HEK293 (cell line): ENCODE data around the gene FSTL5.

Experiments
- CTCF ChIA-PET: fragments of 350-600 bp; formaldehyde crosslinking; extraction: SDS; loops from one replicate; lab custom pipeline; 2021; ENCODE audit warnings: antibody characterized with exemption; lab: Yijun Ruan, JAX
- POLR2A ChIA-PET: fragments of 300-600 bp; formaldehyde crosslinking; extraction: SDS; loops from one replicate; lab custom pipeline; 2020; ENCODE audit warnings: antibody characterized with exemption, inconsistent platforms; lab: Yijun Ruan, JAX
- H3K27ac ChIP-seq: fragments of 200-500 bp; sonication (Bioruptor generic); 2 replicates; pipeline ENCODE4 v1.5.1; 2014; ENCODE audit warnings: low read depth, low read length, control low read depth, inconsistent platforms; ENCODE audit errors: extremely low read depth
- H3K36me3 ChIP-seq, 2 experiments: fragments of 200-500 bp in 1 of 2; sonication (Bioruptor generic) in 1 of 2; 1 replicate in 1 of 2; 2 replicates in 1 of 2; pipeline ENCODE4 v1.5.1; 2014 to 2017; ENCODE audit warnings: inconsistent platforms in 2 of 2, low read length in 2 of 2; ENCODE audit not compliant: control insufficient read depth in 2 of 2, insufficient read depth in 1 of 2
- H3K4me1 ChIP-seq: fragments of 200-500 bp; sonication (Bioruptor generic); 2 replicates; pipeline ENCODE4 v1.5.1; 2014; ENCODE audit warnings: mild to moderate bottlenecking, low read length, inconsistent platforms; ENCODE audit not compliant: control insufficient read depth, insufficient read depth
- H3K4me3 ChIP-seq: 2 replicates; pipeline ENCODE4 v1.5.1; 2011; ENCODE audit warnings: low read depth, mild to moderate bottlenecking, control low read depth, low read length, moderate library complexity
- H3K9me3 ChIP-seq: fragments of 200-500 bp; sonication (Bioruptor generic); 2 replicates; pipeline ENCODE4 v1.5.1; 2014; ENCODE audit warnings: low read depth, low read length, inconsistent platforms; ENCODE audit not compliant: control insufficient read depth, insufficient read depth
- KLF16 ChIP-seq: fragments of 450-650 bp; formaldehyde crosslinking; IDR thresholded peaks from 2 replicates; pipeline ENCODE4 v1.5.1; 2017; ENCODE audit warnings: missing biosample characterization, missing genetic modification characterization
- ZBTB1 ChIP-seq: fragments of 450-650 bp; formaldehyde crosslinking; IDR thresholded peaks from 2 replicates; pipeline ENCODE4 v1.5.1; 2016; ENCODE audit warnings: missing biosample characterization, missing genetic modification characterization
- ZFP37 ChIP-seq: fragments of 450-650 bp; formaldehyde crosslinking; IDR thresholded peaks from 2 replicates; pipeline ENCODE4 v1.5.1; 2016; ENCODE audit warnings: missing biosample characterization, missing genetic modification characterization
- ZNF10 ChIP-seq: fragments of 450-650 bp; formaldehyde crosslinking; IDR thresholded peaks from 2 replicates; pipeline ENCODE4 v1.5.1; 2017; ENCODE audit warnings: missing biosample characterization, missing genetic modification characterization
- ZNF146 ChIP-seq: fragments of 450-650 bp; formaldehyde crosslinking; IDR thresholded peaks from 2 replicates; pipeline ENCODE4 v1.5.1; 2016; ENCODE audit warnings: missing biosample characterization, missing genetic modification characterization
- ZNF341 ChIP-seq: fragments of 450-650 bp; formaldehyde crosslinking; IDR thresholded peaks from 2 replicates; pipeline ENCODE4; 2016; ENCODE audit warnings: low read depth, missing biosample characterization, missing genetic modification characterization
- ZNF626 ChIP-seq: fragments of 450-650 bp; sonication (Bioruptor Pico); formaldehyde crosslinking; IDR thresholded peaks from 2 replicates; pipeline ENCODE4 v1.5.1; 2018; ENCODE audit warnings: missing biosample characterization, missing genetic modification characterization, inconsistent platforms
- TF ChIP-seq, protein P1 (sequence below): fragments of 450-650 bp; formaldehyde crosslinking; IDR thresholded peaks from 2 replicates; pipeline ENCODE4 v1.5.1; 2016; ENCODE audit warnings: missing biosample characterization, missing genetic modification characterization
- TF ChIP-seq, protein P2 (sequence below): fragments of 450-650 bp; formaldehyde crosslinking; IDR thresholded peaks from 2 replicates; pipeline ENCODE4 v1.5.1; 2016; ENCODE audit warnings: missing biosample characterization, missing genetic modification characterization
- TF ChIP-seq, protein P3 (sequence below): fragments of 450-650 bp; formaldehyde crosslinking; IDR thresholded peaks from 2 replicates; pipeline ENCODE4 v1.5.1; 2016; ENCODE audit warnings: missing biosample characterization, missing genetic modification characterization, borderline replicate concordance
- TF ChIP-seq, protein P4 (sequence below): fragments of 450-650 bp; formaldehyde crosslinking; IDR thresholded peaks from 2 replicates; pipeline ENCODE4 v1.5.1; 2016; ENCODE audit warnings: missing biosample characterization, missing genetic modification characterization
- TF ChIP-seq, protein P5 (sequence below): fragments of 450-650 bp; formaldehyde crosslinking; IDR thresholded peaks from 2 replicates; pipeline ENCODE4 v1.5.1; 2017; ENCODE audit warnings: missing biosample characterization, missing genetic modification characterization
- TF ChIP-seq, protein P6 (sequence below): fragments of 450-650 bp; formaldehyde crosslinking; IDR thresholded peaks from 2 replicates; pipeline ENCODE4 v1.5.1; 2016; ENCODE audit warnings: missing biosample characterization, missing genetic modification characterization
- TF ChIP-seq, protein P7 (sequence below): fragments of 450-650 bp; formaldehyde crosslinking; IDR thresholded peaks from 2 replicates; pipeline ENCODE4 v1.5.1; 2016; ENCODE audit warnings: missing biosample characterization, missing genetic modification characterization
- TF ChIP-seq, protein P8 (sequence below): fragments of 450-650 bp; formaldehyde crosslinking; IDR thresholded peaks from 2 replicates; pipeline ENCODE4 v1.5.1; 2016; ENCODE audit warnings: missing biosample characterization, missing genetic modification characterization

Gene FSTL5

DNA sequence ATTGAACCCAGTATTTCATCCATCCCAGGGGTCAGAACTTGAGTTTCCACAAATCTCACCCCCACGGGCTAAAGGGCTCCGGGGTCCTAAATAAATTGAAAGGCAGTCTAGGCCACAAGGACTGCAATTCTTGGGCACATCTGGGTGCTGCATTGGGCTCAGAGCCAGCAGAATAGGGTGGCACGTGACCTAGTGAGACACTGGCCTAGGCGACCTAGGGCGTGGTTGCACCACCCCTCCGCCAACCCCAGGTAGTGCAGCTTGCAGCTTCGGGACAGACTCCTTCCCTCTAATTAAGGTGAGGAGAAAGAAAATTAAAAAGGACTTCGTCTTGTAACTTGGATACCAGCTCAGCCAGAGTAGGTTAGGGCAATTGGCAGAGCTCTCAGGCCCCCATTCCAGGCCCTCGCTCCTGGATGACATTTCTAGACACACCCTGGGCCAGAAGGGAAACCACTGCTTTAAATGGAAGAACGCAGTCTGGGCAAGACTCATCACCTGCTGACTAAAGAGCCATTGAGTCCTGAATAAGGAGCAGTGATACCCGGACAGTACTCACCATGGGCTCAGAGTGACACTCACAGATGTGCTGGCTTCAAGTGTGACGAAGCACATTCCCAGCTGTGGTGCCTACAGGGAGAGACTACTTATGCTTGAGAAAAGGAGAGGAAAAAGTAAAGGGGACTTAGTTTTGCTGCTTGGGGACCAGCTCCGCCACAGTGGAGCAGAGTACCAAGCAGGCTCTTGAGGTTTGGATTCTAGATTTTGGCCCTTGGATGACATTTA is 735.4 kb downstream of the FSTL5 start (continued):
- TF ChIP-seq ZNF10, result no peak
- TF ChIP-seq ZFP37, result no peak
- TF ChIP-seq, protein P1, sequence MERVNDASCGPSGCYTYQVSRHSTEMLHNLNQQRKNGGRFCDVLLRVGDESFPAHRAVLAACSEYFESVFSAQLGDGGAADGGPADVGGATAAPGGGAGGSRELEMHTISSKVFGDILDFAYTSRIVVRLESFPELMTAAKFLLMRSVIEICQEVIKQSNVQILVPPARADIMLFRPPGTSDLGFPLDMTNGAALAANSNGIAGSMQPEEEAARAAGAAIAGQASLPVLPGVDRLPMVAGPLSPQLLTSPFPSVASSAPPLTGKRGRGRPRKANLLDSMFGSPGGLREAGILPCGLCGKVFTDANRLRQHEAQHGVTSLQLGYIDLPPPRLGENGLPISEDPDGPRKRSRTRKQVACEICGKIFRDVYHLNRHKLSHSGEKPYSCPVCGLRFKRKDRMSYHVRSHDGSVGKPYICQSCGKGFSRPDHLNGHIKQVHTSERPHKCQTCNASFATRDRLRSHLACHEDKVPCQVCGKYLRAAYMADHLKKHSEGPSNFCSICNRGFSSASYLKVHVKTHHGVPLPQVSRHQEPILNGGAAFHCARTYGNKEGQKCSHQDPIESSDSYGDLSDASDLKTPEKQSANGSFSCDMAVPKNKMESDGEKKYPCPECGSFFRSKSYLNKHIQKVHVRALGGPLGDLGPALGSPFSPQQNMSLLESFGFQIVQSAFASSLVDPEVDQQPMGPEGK (tag by site-specific recombination), result no peak
- TF ChIP-seq, protein P2, sequence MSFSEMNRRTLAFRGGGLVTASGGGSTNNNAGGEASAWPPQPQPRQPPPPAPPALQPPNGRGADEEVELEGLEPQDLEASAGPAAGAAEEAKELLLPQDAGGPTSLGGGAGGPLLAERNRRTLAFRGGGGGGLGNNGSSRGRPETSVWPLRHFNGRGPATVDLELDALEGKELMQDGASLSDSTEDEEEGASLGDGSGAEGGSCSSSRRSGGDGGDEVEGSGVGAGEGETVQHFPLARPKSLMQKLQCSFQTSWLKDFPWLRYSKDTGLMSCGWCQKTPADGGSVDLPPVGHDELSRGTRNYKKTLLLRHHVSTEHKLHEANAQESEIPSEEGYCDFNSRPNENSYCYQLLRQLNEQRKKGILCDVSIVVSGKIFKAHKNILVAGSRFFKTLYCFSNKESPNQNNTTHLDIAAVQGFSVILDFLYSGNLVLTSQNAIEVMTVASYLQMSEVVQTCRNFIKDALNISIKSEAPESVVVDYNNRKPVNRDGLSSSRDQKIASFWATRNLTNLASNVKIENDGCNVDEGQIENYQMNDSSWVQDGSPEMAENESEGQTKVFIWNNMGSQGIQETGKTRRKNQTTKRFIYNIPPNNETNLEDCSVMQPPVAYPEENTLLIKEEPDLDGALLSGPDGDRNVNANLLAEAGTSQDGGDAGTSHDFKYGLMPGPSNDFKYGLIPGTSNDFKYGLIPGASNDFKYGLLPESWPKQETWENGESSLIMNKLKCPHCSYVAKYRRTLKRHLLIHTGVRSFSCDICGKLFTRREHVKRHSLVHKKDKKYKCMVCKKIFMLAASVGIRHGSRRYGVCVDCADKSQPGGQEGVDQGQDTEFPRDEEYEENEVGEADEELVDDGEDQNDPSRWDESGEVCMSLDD (tag by site-specific recombination), result no peak
- TF ChIP-seq ZNF146, result no peak

DNA sequence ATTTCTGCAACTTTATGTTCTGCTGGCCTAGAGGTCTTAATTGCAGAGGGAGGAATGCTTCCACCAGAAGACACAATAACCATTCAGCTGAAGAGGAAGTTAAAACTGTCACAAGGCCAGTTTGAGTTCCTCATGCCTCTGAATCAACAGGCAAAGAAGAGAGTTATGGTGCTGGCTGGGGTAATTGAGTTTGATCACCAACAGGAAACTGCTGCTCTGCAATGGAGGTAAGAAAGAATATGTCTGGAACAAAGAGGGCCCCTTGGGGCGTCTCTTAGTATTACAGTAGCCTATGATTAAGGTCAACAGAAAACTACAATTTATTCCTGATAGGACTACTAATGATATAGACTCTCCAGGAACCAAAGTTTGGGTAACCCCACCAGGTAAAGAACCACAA is 744.0 kb downstream of the FSTL5 start:
- ChIA-PET CTCF (no interaction called here), POLR2A (no interaction called here)
- TF ChIP-seq ZNF341 (tag by site-specific recombination) (no peak), ZNF626 (no peak)
- TF ChIP-seq, protein P3, sequence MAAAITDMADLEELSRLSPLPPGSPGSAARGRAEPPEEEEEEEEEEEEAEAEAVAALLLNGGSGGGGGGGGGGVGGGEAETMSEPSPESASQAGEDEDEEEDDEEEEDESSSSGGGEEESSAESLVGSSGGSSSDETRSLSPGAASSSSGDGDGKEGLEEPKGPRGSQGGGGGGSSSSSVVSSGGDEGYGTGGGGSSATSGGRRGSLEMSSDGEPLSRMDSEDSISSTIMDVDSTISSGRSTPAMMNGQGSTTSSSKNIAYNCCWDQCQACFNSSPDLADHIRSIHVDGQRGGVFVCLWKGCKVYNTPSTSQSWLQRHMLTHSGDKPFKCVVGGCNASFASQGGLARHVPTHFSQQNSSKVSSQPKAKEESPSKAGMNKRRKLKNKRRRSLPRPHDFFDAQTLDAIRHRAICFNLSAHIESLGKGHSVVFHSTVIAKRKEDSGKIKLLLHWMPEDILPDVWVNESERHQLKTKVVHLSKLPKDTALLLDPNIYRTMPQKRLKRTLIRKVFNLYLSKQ (tag by site-specific recombination), result no peak
- H3K4me1 ChIP-seq, result no peaks in the 10 kb centered on the region
- H3K4me3 ChIP-seq, result no peak overlapping the region
- H3K9me3 ChIP-seq, result no peaks in the 10 kb centered on the region
- H3K27ac ChIP-seq, result no peak overlapping the region
- H3K36me3 ChIP-seq, result no peaks in the 10 kb centered on the region

DNA sequence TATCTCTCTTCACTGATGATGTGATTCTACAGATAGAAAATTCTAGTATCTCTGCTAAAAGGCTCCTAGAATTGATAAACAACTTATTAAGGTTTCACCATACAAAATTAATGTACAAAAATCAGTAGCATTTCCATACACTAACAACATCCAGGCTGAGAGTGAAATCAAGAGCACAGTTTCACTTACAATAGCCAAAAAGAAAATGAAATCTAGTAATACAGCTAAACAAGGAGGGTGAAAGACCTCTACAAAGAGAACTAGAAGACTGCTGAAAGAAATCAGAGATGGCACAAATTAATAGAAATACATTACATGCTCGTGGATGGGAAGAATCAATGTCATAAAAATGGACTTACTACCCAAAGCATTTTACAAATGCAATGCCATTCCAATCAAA is 751.9 kb downstream of the FSTL5 start:
- Histone ChIP-seq H3K4me1 (no peaks in the 10 kb centered on the region), H3K9me3 (no peaks in the 10 kb centered on the region), H3K4me3 (no peak overlapping the region), H3K36me3 (no peaks in the 10 kb centered on the region), H3K27ac (no peak overlapping the region)
- CTCF ChIA-PET, result no interaction called here
- POLR2A ChIA-PET, result no interaction called here
- no peak for TF ChIP-seq KLF16
- TF ChIP-seq, protein P4, sequence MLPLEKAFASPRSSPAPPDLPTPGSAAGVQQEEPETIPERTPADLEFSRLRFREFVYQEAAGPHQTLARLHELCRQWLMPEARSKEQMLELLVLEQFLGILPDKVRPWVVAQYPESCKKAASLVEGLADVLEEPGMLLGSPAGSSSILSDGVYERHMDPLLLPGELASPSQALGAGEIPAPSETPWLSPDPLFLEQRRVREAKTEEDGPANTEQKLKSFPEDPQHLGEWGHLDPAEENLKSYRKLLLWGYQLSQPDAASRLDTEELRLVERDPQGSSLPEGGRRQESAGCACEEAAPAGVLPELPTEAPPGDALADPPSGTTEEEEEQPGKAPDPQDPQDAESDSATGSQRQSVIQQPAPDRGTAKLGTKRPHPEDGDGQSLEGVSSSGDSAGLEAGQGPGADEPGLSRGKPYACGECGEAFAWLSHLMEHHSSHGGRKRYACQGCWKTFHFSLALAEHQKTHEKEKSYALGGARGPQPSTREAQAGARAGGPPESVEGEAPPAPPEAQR (tag by site-specific recombination), result no peak
- TF ChIP-seq, protein P5, sequence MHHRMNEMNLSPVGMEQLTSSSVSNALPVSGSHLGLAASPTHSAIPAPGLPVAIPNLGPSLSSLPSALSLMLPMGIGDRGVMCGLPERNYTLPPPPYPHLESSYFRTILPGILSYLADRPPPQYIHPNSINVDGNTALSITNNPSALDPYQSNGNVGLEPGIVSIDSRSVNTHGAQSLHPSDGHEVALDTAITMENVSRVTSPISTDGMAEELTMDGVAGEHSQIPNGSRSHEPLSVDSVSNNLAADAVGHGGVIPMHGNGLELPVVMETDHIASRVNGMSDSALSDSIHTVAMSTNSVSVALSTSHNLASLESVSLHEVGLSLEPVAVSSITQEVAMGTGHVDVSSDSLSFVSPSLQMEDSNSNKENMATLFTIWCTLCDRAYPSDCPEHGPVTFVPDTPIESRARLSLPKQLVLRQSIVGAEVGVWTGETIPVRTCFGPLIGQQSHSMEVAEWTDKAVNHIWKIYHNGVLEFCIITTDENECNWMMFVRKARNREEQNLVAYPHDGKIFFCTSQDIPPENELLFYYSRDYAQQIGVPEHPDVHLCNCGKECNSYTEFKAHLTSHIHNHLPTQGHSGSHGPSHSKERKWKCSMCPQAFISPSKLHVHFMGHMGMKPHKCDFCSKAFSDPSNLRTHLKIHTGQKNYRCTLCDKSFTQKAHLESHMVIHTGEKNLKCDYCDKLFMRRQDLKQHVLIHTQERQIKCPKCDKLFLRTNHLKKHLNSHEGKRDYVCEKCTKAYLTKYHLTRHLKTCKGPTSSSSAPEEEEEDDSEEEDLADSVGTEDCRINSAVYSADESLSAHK (tag by site-specific recombination), result no peak
- TF ChIP-seq, protein P6, sequence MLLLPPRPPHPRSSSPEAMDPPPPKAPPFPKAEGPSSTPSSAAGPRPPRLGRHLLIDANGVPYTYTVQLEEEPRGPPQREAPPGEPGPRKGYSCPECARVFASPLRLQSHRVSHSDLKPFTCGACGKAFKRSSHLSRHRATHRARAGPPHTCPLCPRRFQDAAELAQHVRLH, result no peak
- TF ChIP-seq, protein P7, sequence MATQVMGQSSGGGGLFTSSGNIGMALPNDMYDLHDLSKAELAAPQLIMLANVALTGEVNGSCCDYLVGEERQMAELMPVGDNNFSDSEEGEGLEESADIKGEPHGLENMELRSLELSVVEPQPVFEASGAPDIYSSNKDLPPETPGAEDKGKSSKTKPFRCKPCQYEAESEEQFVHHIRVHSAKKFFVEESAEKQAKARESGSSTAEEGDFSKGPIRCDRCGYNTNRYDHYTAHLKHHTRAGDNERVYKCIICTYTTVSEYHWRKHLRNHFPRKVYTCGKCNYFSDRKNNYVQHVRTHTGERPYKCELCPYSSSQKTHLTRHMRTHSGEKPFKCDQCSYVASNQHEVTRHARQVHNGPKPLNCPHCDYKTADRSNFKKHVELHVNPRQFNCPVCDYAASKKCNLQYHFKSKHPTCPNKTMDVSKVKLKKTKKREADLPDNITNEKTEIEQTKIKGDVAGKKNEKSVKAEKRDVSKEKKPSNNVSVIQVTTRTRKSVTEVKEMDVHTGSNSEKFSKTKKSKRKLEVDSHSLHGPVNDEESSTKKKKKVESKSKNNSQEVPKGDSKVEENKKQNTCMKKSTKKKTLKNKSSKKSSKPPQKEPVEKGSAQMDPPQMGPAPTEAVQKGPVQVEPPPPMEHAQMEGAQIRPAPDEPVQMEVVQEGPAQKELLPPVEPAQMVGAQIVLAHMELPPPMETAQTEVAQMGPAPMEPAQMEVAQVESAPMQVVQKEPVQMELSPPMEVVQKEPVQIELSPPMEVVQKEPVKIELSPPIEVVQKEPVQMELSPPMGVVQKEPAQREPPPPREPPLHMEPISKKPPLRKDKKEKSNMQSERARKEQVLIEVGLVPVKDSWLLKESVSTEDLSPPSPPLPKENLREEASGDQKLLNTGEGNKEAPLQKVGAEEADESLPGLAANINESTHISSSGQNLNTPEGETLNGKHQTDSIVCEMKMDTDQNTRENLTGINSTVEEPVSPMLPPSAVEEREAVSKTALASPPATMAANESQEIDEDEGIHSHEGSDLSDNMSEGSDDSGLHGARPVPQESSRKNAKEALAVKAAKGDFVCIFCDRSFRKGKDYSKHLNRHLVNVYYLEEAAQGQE (tag by site-specific recombination), result no peak
- TF ChIP-seq, protein P8, sequence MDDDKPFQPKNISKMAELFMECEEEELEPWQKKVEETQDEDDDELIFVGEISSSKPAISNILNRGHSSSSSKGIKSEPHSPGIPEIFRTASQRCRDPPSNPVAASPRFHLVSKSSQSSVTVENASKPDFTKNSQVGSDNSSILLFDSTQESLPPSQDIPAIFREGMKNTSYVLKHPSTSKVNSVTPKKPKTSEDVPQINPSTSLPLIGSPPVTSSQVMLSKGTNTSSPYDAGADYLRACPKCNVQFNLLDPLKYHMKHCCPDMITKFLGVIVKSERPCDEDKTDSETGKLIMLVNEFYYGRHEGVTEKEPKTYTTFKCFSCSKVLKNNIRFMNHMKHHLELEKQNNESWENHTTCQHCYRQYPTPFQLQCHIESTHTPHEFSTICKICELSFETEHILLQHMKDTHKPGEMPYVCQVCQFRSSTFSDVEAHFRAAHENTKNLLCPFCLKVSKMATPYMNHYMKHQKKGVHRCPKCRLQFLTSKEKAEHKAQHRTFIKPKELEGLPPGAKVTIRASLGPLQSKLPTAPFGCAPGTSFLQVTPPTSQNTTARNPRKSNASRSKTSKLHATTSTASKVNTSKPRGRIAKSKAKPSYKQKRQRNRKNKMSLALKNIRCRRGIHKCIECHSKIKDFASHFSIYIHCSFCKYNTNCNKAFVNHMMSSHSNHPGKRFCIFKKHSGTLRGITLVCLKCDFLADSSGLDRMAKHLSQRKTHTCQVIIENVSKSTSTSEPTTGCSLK (tag by site-specific recombination), result no peak
- no peak for TF ChIP-seq ZBTB1 (tag by site-specific recombination)
